Activated naive CD4-positive, alpha-beta T cell (primary cell): Measurements from ENCODE around the gene MSANTD3.
A peak's percentile ranks its signal among the peaks of the same experiment; 100 is the strongest.
"Not testable (repeated sequence)": the region's sequence is repeated elsewhere in the genome, so short reads cannot be mapped to it uniquely, and the experiment has no call there.

Source experiments
- DNase-seq, 4 experiments: peaks; one replicate each; lab custom pipeline; 2025; lab: John Stamatoyannopoulos, UW

Gene MSANTD3

GRCh38 chr9:100426530-100427365 is at the start of gene MSANTD3:
Gene MSANTD3 (plus strand): TSS chr9:100427143. CDS start chr9:100441939, 14,796 bp downstream.
- peak in 2 of 4 experiments; percentile 12 to 52 for DNase-seq

DNA sequence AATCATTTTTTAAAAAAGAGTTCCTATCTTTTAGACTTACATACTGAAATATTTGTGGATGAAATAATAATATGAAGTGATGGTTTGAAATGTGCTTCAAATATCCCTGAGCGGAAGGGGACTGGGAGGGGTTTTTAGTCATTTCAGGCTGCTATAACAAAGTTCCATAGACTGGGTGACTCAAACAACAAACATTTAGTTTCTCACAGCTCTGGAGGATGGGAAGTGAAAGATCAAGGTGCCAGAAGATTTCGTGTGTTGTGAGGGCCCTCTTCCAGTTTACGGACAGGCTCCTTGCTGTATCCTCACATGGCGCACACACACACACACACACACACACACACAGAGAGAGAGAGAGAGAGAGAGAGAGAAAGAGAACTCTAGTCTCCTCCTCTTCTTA is 47.1 kb upstream of the MSANTD3 start:
- DNase-seq = no peak

DNA sequence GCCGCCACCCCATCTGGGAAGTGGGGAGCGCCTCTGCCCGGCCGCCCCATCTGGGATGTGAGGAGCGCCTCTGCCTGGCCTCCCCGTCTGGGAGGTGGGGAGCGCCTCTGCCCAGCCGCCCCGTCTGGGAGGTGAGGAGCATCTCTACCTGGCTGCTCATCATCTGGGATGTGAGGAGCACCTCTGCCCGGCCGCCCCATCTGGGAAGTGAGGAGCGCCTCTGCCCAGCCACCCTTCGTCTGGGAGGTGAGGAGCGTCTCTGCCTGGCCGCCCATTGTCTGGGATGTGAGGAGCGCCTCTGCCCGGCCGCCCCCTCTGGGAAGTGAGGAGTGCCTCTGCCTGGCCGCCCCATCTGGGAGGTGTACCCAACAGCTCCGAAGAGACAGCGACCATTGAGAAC is 34.0 kb upstream of the MSANTD3 start:
- DNase-seq = not testable (repeated sequence)

GRCh38 chr9:100394032-100394695 is 32.8 kb upstream of the MSANTD3 start:
- DNase-seq = no peak

DNA sequence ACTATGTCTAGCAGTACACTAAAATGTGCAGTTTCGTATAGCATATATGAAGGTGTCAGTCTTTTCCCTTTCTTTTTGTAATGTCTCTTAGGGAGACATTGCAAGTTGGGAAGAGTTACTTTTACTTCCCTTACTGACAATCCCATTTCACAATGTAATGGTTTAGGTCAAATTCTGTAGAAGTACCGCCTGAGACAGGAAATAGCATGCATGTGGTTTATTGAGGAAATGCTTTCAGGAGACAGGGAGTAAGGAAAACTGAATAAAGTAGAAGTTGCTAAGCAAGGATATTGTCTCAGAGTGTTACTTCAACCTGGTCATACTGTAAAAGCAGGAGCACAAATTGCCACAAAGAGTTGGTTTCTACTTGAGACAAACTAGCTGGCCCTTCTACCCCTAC is 32.1 kb upstream of the MSANTD3 start:
- DNase-seq = no peak

DNA sequence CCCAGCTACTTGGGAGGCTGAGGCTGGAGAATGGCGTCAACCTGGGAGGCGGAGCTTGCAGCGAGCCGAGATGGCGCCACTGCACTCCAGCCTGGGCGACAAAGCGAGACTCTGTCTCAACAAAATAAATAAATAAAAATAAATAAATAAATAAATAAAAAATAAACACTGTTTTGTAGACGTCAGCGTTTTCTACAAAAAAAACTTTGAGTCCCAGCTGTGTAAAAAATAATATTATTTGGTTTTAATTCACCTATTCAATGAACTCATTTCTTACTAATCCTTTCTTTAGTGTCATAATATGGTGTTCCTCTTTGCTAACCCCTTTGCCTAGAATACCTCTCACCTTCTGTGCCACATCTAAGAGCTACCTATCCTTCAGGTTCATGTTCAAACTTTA is 30.2 kb upstream of the MSANTD3 start:
- DNase-seq = no peak

GRCh38 chr9:100397529-100398266 is 29.2 kb upstream of the MSANTD3 start:
- DNase-seq = no peak

DNA sequence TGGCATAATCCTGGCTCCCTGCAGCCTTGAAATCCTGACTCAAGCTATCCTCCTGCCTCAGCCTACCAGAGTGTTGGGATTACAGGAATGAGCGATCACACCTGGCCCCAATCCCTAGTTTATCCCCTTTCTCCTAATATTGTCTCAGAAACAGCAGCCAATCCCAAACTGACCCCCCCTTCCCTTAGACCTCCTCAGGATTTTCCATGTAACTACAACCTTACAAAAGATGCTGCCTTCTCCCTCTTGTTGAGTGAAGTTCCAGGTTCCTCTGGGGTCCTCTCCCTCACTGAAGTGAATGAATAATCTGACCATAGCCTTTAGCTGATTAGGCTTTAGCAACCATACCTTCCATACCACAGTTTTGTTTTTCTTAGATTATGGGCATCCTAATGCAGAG is 25.9 kb upstream of the MSANTD3 start:
- no peak for DNase-seq

DNA sequence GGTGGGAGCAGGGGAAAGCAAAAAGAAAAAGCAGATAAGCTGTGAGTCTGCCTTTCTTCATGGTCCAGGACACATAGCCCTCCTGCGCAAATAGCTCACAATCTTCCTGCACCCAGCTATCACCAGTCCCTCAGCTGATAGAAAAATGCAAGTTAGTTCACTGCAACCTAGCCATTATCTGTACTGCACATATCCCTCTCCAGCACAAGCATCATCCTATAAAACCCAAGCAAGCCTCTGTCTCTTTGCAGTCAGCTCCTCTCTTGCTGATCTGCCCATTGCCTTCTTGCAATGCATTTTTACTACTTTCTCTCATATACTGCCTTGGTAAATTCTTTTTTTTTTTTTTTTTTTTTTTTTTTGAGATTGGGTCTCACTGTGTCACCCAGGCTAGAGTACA is 20.0 kb upstream of the MSANTD3 start:
- no peak for DNase-seq

GRCh38 chr9:100408546-100409175 is 18.3 kb upstream of the MSANTD3 start:
- no peak for DNase-seq

- DNase-seq = no peak
Measured at GRCh38 chr9:100409176-100409556, 17.8 kb upstream of the MSANTD3 start.

DNA sequence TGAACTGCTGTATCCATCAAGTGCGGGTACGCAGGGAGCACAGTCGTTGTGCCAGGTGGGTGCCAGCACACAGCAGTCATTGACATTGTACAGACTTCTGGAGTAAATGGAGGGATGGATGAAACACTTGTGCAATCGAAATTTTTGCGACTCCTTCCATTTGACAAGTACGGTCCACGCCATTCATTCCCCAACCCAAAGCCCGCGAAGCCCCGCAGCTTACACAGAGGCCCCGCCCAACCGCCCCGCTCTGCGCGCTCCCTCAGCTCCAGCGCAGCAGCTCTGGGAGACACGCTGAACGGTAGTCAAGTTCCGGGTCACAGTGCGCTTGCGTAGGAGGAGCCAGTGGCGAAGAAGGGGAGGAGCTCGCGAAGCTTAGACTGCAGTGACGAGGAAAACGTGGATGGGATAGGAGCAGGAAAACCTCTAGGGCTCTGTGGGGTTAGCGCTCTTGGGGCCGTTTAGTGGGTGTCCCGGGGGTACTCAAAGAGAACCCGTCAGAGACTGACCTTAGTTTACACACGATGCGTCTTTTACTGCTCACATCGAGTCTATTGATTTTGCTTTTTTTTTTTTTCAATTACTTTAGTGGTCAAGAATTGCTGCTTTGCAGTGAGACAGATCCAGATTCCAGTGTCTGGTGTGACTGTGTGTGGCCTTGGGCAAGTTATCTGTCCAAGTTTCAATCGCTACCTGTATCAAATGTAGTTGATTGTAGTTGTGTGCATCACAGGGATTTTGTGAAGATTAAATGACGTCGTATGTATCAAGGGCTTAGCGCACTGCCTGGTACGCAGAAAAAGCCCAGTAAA is 15.3 kb upstream of the MSANTD3 start:
- DNase-seq = peak; percentile 38 to 80 (median 54)

DNA sequence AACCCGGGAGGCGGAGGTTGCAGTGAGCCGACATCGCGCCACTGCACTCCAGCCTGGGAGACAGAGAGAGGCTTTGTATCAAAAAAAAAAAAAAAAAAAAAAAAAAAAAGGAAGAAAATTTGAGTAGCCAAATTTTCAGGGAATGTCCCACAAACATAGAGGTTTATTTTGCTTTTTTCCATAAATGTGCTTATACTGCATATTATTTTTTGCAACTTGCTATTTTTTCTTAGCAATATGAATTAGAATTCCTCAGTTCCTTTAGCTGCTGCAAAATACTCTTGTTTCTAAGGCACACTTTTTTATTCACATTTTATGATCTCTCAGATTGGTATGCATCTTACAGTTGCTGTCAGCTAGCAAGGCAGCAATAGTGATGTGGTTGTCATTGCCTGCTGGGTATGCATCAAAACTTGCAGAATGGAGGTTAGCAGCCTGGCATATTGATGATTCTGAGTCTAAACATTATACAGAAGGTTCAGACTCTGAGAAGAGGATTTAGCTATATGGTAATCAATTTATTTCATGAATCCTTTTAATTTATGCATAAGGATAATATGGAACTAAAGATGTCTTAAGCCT is 13.0 kb upstream of the MSANTD3 start:
- DNase-seq = no peak

GRCh38 chr9:100417815-100418214 is 9.1 kb upstream of the MSANTD3 start:
- DNase-seq = no peak

GRCh38 chr9:100419166-100419565 is 7.8 kb upstream of the MSANTD3 start:
- DNase-seq = no peak

DNA sequence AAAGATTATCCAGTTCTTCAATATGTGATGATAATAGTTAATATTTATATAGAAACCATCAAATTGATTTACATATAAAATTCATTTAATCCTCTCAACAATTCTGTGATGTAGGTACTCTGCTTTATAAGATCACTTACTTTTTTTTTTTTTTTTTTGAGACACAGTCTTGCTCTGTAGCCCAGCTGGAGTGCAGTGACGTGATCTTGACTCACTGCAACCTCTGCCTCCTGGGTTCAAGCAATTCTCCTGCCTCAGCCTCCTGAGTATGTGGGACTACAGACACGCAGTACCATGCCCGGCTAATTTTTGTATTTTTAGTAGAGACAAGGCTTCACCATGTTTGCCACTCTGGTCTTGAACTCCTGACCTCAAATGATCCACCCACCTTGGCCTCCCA is 5.8 kb upstream of the MSANTD3 start:
- not testable (repeated sequence) for DNase-seq

- DNase-seq = no peak
Measured at GRCh38 chr9:100425758-100426157, 1.2 kb upstream of the MSANTD3 start.

DNA sequence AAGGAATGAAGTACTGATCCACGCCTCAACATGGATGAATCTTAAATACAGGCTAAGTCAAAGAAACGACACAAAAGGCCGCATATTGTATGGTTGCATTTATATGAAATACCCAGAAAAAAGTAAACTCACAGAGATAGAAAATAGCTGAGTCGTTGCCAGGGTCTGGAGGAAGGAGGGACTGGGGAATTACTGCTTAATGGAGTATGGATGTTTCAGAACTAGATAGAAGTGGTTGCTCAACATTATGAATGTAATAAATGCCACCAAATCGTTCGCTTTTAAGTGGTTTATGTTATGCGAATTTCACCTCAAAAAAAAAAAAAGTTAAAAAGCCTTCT is 784 bp upstream of the MSANTD3 start:
- DNase-seq = no peak

DNA sequence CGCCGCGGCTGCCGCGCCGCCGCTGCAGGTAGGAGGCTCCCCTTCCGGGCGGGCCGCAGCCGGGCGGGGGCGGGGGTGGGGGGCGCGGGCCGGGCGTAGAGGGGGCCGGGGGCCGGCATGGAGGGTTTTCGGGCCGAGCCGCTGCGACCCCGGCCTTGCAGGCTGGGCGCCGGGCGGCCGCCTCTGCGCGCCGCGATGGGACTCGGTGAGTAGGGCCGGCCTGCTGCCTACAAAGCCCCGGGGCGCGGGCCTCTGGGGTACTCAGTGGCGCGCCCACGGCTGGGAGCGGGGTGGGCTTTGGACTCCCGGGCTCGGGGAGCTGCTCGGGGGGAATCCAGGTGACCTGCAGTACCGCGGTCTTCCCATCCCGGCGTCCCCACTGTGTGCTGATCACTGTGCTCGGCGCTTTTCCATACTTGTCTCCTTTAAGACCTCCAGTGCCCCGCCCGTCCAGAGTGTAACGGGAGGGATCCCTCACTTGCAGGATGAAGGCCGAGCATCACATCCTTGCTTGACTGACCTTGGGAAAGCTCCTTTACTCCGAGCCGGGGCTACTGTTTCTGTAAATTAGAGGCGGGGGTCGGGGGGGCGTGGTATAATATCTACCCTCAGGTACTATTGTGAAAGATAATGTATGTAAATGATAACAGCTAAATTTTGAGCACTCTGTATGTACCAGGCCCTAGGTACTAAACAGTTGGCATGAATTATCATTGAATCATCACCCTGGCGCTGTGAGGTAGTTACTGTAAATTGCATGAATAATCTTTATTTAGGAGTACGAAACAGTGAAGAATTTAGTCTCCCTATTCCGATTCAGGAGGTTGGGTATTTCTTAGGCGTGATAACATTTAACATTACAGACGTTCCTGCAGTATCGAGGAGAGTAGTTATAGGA is 672 bp downstream of the MSANTD3 start:
- DNase-seq = peak in 1 of 4 experiments; percentile 3
